ENCODE results near the gene MUC16. TPM values are rescaled to one million over a fixed set of nuclear protein-coding genes. Genes with fewer than 3 reads are reported as not detected.

MUC16 gene
- total RNA-seq, 2 experiments from 2014 or later, result under 0.01 TPM; not detected in 1

DNA sequence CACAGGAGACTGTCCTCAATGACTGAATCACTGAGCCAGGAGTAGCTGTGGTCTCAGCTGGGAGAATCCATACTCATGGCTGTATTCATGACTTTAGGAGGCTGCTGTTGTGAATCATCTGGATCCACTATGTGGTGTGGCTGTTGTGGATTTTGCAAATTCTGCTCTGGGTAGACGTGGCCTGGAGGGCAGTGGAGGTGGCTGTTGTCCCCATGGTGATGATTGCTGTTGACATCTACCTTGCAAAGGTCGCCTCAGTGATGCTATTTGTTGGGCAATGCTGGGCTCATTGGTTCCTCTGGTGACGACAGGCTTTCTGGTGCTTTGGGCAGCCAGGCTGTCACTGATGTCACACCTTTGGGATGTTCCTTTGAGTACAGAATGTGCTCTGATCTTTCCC lies 23.9 kb downstream of the MUC16 start:
- H3K27ac Mint-ChIP-seq, result no peak overlapping the region
- H3K4me1 Mint-ChIP-seq (ENCODE audit: low read depth), result no peaks in the 10 kb centered on the region
- no peak overlapping the region for H3K4me3 Mint-ChIP-seq
- no peaks in the 10 kb centered on the region for H3K9me3 Mint-ChIP-seq (ENCODE audit: insufficient read depth)
- H3K27me3 Mint-ChIP-seq (ENCODE audit: low read depth), result no peaks in the 10 kb centered on the region
- H3K36me3 Mint-ChIP-seq (ENCODE audit: low read depth), result no peaks in the 10 kb centered on the region
- DNase-seq (no peak), ATAC-seq (no peak)
- ChIA-PET CTCF (no interaction called here), POLR2A (no interaction called here)

GRCh38 chr19:8973501-8974091 lies 36.6 kb downstream of the MUC16 start:
- POLR2A ChIA-PET, result no interaction called here
- ATAC-seq (no peak), DNase-seq (peak; percentile 25)
- H3K9me3 Mint-ChIP-seq (ENCODE audit: insufficient read depth), result no peaks in the 10 kb centered on the region
- CTCF ChIA-PET, result interaction anchor here (1.3 kb wide), 1 partner anchor 15 kb away, joined by 5 read pairs; no protein-coding TSS in a partner anchor
- no peak overlapping the region for H3K4me3 Mint-ChIP-seq
- H3K27ac Mint-ChIP-seq, result no peak overlapping the region
- H3K4me1 Mint-ChIP-seq (ENCODE audit: low read depth), result no peaks in the 10 kb centered on the region
- H3K27me3 Mint-ChIP-seq (ENCODE audit: low read depth), result no peaks in the 10 kb centered on the region
- no peaks in the 10 kb centered on the region for H3K36me3 Mint-ChIP-seq (ENCODE audit: low read depth)

GRCh38 chr19:8965887-8966286 lies 44.3 kb downstream of the MUC16 start:
- ChIA-PET CTCF (interaction anchor here (0.6 kb wide), 1 partner anchor 324 kb away, joined by 4 read pairs; no protein-coding TSS in a partner anchor), POLR2A (no interaction called here)
- no peaks in the 10 kb centered on the region for H3K9me3 Mint-ChIP-seq (ENCODE audit: insufficient read depth)
- no peaks in the 10 kb centered on the region for H3K27me3 Mint-ChIP-seq (ENCODE audit: low read depth)
- H3K27ac Mint-ChIP-seq, result no peak overlapping the region
- no peaks in the 10 kb centered on the region for H3K36me3 Mint-ChIP-seq (ENCODE audit: low read depth)
- H3K4me3 Mint-ChIP-seq, result no peak overlapping the region
- ATAC-seq (no peak), DNase-seq (peak; percentile 26)
- no peaks in the 10 kb centered on the region for H3K4me1 Mint-ChIP-seq (ENCODE audit: low read depth)

Other genes starting within 250 kb of the MUC16 start
- gene ZNF558, start 178.1 kb downstream of the MUC16 start, total RNA-seq, result 10 to 100 TPM; 19.6 to 22.4 TPM
- gene MBD3L1, start 178.0 kb downstream of the MUC16 start, total RNA-seq, result not detected
- gene OR1M1, start 76.7 kb upstream of the MUC16 start, total RNA-seq, result not detected
- gene OR7G2, start 97.1 kb upstream of the MUC16 start, total RNA-seq, result not detected
- gene OR7G1, start 105.4 kb upstream of the MUC16 start, total RNA-seq, result not detected
- not detected for gene OR7G3, start 116.5 kb upstream of the MUC16 start, total RNA-seq
- 10 to 100 TPM; 37.1 to 41.3 TPM for gene ZNF317, start 130.0 kb upstream of the MUC16 start, total RNA-seq
- gene OR7D2, start 168.6 kb upstream of the MUC16 start, total RNA-seq, result not detected
- gene OR7D4, start 209.2 kb upstream of the MUC16 start, total RNA-seq, result not detected
- gene OR7E24, start 240.5 kb upstream of the MUC16 start, total RNA-seq, result not detected